HepG2 (cell line): ENCODE measurements around the gene ZCCHC7. TPM values are rescaled to one million over a fixed set of nuclear protein-coding genes. Genes with fewer than 3 reads are reported as not detected.

Experiments
- MIER3 ChIP-seq: IDR thresholded peaks from 2 replicates; pipeline ENCODE4 v1.6.1; 2016; ENCODE audit warnings: missing compliant biosample characterization, borderline replicate concordance
- THAP11 ChIP-seq: IDR thresholded peaks from 2 replicates; pipeline ENCODE4 v1.6.1; 2016; ENCODE audit warnings: missing biosample characterization, missing genetic modification reagents
- ZFP36L2 ChIP-seq: sonication (generic); formaldehyde crosslinking; IDR thresholded peaks from 2 replicates; pipeline ENCODE4 v1.4.0; 2020; ENCODE audit warnings: missing genetic modification reagents
- ZNF230 ChIP-seq: sonication (generic); formaldehyde crosslinking; IDR thresholded peaks from 2 replicates; pipeline ENCODE4 v1.4.0; 2020; ENCODE audit warnings: mild to moderate bottlenecking, missing genetic modification reagents
- ZNF260 ChIP-seq: sonication (generic); formaldehyde crosslinking; IDR thresholded peaks from 2 replicates; pipeline ENCODE4 v1.4.0; 2020; ENCODE audit warnings: missing genetic modification reagents, low read depth, mild to moderate bottlenecking, borderline replicate concordance
- ZNF282 ChIP-seq: fragments of 450-650 bp; IDR thresholded peaks from 2 replicates; pipeline ENCODE4 v1.6.1; 2018; ENCODE audit not compliant: partially characterized antibody
- ZNF331 ChIP-seq: sonication (generic); formaldehyde crosslinking; IDR thresholded peaks from 2 replicates; pipeline ENCODE4 v1.4.0; 2020; ENCODE audit warnings: missing genetic modification reagents
- ZNF790 ChIP-seq: sonication (generic); formaldehyde crosslinking; IDR thresholded peaks from 2 replicates; pipeline ENCODE4 v1.8.0; 2022; ENCODE audit warnings: missing genetic modification reagents, mild to moderate bottlenecking, borderline replicate concordance
- polyA plus RNA-seq, 8 experiments: library from polyadenylated mRNA; depleted of rRNA in 3 of 8; stranded (reverse) in 7 of 8; unstranded in 1 of 8; fragments of >200 nt; fragmentation: Illumina TruSeq in 4 of 8; extraction: Trizol in 4 of 8; gene quantifications; 2 replicates each; pipeline versions ENCODE4 v1.2.1 to v1.2.3, GENCODE V29; 2011 to 2016; ENCODE audit warnings: low read depth in 4 of 8, missing spikeins in 1 of 8, mixed read lengths in 1 of 8; ENCODE audit not compliant: insufficient read depth in 1 of 8
- total RNA-seq, 5 experiments: library from RNA; depleted of rRNA; stranded (reverse); fragments of >200 nt; fragmentation: Illumina TruSeq; extraction: Trizol; gene quantifications; 2 replicates each; pipeline ENCODE4 v1.2.3, GENCODE V29; 2016; ENCODE audit warnings: low read depth in 1 of 5
- TF ChIP-seq, protein P1 (sequence below): sonication (generic); formaldehyde crosslinking; IDR thresholded peaks from 2 replicates; pipeline ENCODE4 v1.8.0; 2022; ENCODE audit warnings: missing genetic modification reagents, mild to moderate bottlenecking, borderline replicate concordance
- TF ChIP-seq, protein P2 (sequence below): sonication (generic); formaldehyde crosslinking; IDR thresholded peaks from 2 replicates; pipeline ENCODE4 v1.4.0; 2020; ENCODE audit warnings: missing genetic modification reagents
- TF ChIP-seq, protein P3 (sequence below): sonication (generic); formaldehyde crosslinking; IDR thresholded peaks from 2 replicates; pipeline ENCODE4 v1.5.1; 2020; ENCODE audit warnings: mild to moderate bottlenecking, missing genetic modification reagents
- TF ChIP-seq, protein P4 (sequence below): IDR thresholded peaks from 2 replicates; pipeline ENCODE4 v1.4.0; 2020; ENCODE audit warnings: mild to moderate bottlenecking, missing genetic modification reagents
- TF ChIP-seq, protein P5 (sequence below): sonication (generic); formaldehyde crosslinking; IDR thresholded peaks from 2 replicates; pipeline ENCODE4 v1.4.0; 2020; ENCODE audit warnings: missing genetic modification reagents

Gene ZCCHC7
- total and polyA plus RNA-seq, 2 of the 13 experiments (the other 11 are each of a cell fraction or from before 2014, with no cell fraction given): 13.6 to 19.3 TPM

DNA sequence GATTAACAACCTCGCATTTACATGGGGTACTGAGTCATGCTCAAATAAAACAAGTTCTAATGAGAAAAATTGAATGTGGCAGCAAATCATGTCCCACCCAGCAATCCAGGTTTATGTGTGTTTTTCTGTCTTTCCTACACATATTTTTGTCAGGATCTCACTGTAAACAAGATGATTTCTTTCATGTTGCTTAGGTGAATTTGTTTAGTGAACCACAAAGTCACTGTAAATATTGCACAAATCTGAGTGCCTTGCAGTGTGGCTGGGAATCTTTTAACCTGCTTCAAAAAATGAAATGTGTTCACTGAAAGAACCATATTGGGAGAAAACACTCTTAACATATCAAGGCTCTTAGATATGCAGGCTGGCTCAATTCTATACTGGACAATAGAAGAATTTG is 23.1 kb upstream of the ZCCHC7 start (continued):
- TF ChIP-seq, protein P1, sequence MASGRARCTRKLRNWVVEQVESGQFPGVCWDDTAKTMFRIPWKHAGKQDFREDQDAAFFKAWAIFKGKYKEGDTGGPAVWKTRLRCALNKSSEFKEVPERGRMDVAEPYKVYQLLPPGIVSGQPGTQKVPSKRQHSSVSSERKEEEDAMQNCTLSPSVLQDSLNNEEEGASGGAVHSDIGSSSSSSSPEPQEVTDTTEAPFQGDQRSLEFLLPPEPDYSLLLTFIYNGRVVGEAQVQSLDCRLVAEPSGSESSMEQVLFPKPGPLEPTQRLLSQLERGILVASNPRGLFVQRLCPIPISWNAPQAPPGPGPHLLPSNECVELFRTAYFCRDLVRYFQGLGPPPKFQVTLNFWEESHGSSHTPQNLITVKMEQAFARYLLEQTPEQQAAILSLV: no peak
- TF ChIP-seq, protein P2, sequence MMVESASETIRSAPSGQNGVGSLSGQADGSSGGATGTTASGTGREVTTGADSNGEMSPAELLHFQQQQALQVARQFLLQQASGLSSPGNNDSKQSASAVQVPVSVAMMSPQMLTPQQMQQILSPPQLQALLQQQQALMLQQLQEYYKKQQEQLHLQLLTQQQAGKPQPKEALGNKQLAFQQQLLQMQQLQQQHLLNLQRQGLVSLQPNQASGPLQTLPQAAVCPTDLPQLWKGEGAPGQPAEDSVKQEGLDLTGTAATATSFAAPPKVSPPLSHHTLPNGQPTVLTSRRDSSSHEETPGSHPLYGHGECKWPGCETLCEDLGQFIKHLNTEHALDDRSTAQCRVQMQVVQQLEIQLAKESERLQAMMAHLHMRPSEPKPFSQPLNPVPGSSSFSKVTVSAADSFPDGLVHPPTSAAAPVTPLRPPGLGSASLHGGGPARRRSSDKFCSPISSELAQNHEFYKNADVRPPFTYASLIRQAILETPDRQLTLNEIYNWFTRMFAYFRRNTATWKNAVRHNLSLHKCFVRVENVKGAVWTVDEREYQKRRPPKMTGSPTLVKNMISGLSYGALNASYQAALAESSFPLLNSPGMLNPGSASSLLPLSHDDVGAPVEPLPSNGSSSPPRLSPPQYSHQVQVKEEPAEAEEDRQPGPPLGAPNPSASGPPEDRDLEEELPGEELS: 0 out of 2 replicates have a peak, but pooled peaks have one; percentile 37
- peak; percentile 44; the same call in 1 of the 2 replicates for TF ChIP-seq THAP11 (CRISPR knock-in tag)
- peak; percentile 38; the same call in 1 of the 2 replicates for TF ChIP-seq MIER3 (CRISPR knock-in tag)
- no peak for TF ChIP-seq ZNF230 (CRISPR knock-in tag)
- TF ChIP-seq, protein P3, sequence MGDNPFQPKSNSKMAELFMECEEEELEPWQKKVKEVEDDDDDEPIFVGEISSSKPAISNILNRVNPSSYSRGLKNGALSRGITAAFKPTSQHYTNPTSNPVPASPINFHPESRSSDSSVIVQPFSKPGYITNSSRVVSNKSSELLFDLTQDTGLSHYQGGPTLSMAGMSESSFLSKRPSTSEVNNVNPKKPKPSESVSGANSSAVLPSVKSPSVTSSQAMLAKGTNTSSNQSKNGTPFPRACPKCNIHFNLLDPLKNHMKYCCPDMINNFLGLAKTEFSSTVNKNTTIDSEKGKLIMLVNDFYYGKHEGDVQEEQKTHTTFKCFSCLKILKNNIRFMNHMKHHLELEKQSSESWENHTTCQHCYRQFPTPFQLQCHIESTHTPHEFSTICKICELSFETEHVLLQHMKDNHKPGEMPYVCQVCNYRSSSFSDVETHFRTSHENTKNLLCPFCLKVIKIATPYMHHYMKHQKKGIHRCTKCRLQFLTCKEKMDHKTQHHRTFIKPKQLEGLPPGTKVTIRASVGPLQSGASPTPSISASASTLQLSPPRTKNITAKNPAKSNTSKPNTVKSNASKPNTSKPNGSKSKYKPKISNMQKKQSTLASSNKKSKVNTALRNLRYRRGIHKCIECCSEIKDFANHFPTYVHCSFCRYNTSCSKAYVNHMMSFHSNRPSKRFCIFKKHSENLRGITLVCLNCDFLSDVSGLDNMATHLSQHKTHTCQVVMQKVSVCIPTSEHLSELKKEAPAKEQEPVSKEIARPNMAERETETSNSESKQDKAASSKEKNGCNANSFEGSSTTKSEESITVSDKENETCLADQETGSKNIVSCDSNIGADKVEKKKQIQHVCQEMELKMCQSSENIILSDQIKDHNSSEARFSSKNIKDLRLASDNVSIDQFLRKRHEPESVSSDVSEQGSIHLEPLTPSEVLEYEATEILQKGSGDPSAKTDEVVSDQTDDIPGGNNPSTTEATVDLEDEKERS: no peak
- TF ChIP-seq ZNF790 (CRISPR knock-in tag): no peak
- TF ChIP-seq ZNF282: no peak
- TF ChIP-seq ZNF331: no peak
- TF ChIP-seq, protein P4, sequence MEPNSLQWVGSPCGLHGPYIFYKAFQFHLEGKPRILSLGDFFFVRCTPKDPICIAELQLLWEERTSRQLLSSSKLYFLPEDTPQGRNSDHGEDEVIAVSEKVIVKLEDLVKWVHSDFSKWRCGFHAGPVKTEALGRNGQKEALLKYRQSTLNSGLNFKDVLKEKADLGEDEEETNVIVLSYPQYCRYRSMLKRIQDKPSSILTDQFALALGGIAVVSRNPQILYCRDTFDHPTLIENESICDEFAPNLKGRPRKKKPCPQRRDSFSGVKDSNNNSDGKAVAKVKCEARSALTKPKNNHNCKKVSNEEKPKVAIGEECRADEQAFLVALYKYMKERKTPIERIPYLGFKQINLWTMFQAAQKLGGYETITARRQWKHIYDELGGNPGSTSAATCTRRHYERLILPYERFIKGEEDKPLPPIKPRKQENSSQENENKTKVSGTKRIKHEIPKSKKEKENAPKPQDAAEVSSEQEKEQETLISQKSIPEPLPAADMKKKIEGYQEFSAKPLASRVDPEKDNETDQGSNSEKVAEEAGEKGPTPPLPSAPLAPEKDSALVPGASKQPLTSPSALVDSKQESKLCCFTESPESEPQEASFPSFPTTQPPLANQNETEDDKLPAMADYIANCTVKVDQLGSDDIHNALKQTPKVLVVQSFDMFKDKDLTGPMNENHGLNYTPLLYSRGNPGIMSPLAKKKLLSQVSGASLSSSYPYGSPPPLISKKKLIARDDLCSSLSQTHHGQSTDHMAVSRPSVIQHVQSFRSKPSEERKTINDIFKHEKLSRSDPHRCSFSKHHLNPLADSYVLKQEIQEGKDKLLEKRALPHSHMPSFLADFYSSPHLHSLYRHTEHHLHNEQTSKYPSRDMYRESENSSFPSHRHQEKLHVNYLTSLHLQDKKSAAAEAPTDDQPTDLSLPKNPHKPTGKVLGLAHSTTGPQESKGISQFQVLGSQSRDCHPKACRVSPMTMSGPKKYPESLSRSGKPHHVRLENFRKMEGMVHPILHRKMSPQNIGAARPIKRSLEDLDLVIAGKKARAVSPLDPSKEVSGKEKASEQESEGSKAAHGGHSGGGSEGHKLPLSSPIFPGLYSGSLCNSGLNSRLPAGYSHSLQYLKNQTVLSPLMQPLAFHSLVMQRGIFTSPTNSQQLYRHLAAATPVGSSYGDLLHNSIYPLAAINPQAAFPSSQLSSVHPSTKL (CRISPR knock-in tag): peak; percentile 59; the same call in 1 of the 2 replicates
- no peak for TF ChIP-seq ZNF260 (CRISPR knock-in tag)
- TF ChIP-seq, protein P5, sequence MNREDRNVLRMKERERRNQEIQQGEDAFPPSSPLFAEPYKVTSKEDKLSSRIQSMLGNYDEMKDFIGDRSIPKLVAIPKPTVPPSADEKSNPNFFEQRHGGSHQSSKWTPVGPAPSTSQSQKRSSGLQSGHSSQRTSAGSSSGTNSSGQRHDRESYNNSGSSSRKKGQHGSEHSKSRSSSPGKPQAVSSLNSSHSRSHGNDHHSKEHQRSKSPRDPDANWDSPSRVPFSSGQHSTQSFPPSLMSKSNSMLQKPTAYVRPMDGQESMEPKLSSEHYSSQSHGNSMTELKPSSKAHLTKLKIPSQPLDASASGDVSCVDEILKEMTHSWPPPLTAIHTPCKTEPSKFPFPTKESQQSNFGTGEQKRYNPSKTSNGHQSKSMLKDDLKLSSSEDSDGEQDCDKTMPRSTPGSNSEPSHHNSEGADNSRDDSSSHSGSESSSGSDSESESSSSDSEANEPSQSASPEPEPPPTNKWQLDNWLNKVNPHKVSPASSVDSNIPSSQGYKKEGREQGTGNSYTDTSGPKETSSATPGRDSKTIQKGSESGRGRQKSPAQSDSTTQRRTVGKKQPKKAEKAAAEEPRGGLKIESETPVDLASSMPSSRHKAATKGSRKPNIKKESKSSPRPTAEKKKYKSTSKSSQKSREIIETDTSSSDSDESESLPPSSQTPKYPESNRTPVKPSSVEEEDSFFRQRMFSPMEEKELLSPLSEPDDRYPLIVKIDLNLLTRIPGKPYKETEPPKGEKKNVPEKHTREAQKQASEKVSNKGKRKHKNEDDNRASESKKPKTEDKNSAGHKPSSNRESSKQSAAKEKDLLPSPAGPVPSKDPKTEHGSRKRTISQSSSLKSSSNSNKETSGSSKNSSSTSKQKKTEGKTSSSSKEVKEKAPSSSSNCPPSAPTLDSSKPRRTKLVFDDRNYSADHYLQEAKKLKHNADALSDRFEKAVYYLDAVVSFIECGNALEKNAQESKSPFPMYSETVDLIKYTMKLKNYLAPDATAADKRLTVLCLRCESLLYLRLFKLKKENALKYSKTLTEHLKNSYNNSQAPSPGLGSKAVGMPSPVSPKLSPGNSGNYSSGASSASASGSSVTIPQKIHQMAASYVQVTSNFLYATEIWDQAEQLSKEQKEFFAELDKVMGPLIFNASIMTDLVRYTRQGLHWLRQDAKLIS (CRISPR knock-in tag): no peak
- no peak for TF ChIP-seq ZFP36L2 (CRISPR knock-in tag)
